HG02798 (cell line): ENCODE data around the gene SNAPC4.
A peak's percentile ranks its signal among the peaks of the same experiment; 100 is the strongest.
"Not testable (repeated sequence)": the region's sequence is repeated elsewhere in the genome, so short reads cannot be mapped to it uniquely, and the experiment has no call there.

Experiments
- ATAC-seq: cut with Tn5 transposase; IDR thresholded peaks from one replicate; pipeline ENCODE4 v1.9.1; 2021; ENCODE audit warnings: mild to moderate bottlenecking; ENCODE audit not compliant: unreplicated experiment, poor library complexity

The SNAPC4 gene

GRCh38 chr9:136412962-136413361 lies 13.0 kb upstream of the SNAPC4 start:
- no peak for ATAC-seq

DNA sequence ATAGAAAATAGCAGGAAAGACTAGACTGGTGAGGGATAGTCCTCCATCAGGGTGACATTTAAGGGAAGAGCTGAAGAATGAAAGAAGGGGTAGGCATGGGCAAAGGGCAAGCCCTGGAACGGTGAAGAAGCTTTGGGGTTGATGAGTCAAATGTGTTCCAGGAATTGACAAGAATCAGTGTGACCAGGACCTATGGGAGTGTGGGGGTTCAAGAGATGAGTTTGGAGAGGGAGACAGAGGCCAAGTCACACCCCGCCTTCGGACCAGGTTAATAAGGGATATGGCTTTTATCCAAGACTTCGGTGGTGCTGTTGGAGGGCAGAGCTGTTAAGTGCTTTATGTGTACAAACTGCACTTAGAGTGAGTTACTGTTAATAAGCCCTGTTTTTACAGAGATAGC lies 11.4 kb upstream of the SNAPC4 start:
- no peak for ATAC-seq

GRCh38 chr9:136410500-136411287 lies 10.7 kb upstream of the SNAPC4 start, which contains the start of the genes ENTR1 and PMPCA:
TSS of gene ENTR1 (minus strand) at chr9:136410614. CDS start at chr9:136410397, 217 bp downstream.
TSS of gene PMPCA (plus strand) at chr9:136410658. CDS start at chr9:136410669, 11 bp downstream.
- ATAC-seq = peak; percentile 89

GRCh38 chr9:136409557-136410455 lies 9.8 kb upstream of the SNAPC4 start:
- ATAC-seq = peak; percentile 19

- ATAC-seq = no peak
Measured at GRCh38 chr9:136407911-136408310, 7.9 kb upstream of the SNAPC4 start.

GRCh38 chr9:136407061-136407460 lies 7.1 kb upstream of the SNAPC4 start:
- ATAC-seq = not testable (repeated sequence)

DNA sequence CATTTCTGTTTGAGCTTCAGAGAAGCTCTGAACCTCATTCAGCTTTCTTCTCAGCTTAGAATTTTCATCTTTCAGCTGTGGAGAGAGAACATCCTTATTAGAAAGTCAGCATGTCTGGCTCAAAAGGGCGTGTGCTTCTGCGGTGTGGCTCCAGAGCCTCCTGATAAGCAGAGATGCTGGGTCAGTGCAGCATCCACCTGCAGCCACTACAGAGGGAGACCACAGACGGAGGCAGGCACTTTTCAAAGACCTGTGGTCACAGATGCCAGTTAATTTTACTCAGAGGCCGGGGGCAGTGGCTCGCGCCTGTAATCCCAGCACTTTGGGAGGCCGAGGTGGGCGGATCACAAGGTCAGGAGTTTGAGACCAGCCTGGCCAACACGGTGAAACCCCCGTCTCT lies 5.9 kb upstream of the SNAPC4 start:
- ATAC-seq = not testable (repeated sequence)

- ATAC-seq = no peak
Measured at GRCh38 chr9:136405481-136405880, 5.5 kb upstream of the SNAPC4 start.

DNA sequence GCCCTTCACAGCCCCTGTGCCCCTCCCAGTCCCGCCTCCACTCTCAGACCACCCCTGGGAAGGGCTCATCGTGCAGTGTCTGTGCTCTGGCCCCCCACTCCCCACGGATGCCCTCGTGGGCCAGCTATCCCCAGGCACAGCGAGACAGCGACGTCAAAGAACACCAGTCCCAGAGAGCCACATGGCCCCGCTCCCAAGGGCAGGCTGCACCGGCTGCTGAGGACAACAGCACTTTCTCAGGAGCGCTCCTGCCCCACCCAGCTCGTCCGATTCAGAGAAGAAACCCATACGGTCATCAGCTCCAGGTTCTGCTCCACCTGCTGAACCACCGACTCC lies 4.8 kb upstream of the SNAPC4 start:
- no peak for ATAC-seq

GRCh38 chr9:136403915-136404800 lies 4.2 kb upstream of the SNAPC4 start:
- no peak for ATAC-seq

DNA sequence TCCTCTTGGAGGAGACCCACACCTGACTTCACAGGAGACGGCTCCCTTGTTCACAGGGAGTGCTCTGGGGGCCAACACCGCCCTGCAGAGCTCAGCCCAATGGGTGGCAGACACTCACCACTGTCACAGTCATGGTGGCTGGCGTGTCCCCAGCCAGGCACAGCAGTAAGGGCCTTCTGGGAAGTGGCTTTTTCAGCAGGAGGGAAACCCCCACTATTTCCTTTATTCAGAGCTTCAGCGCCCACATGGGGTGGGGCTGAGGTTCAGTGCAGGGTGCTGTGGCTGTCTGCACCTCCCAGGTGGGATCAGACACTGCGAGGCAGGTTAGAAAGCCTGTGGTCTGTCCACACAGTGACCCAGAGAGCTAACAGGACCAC lies 3.6 kb upstream of the SNAPC4 start:
- peak; percentile 34 for ATAC-seq

- no peak for ATAC-seq
Measured at GRCh38 chr9:136402067-136402466, 2.1 kb upstream of the SNAPC4 start.

GRCh38 chr9:136401173-136401922 lies 1.4 kb upstream of the SNAPC4 start:
- no peak for ATAC-seq

- peak; percentile 25 for ATAC-seq
Measured at GRCh38 chr9:136399176-136400037, 563 bp downstream of the SNAPC4 start.

DNA sequence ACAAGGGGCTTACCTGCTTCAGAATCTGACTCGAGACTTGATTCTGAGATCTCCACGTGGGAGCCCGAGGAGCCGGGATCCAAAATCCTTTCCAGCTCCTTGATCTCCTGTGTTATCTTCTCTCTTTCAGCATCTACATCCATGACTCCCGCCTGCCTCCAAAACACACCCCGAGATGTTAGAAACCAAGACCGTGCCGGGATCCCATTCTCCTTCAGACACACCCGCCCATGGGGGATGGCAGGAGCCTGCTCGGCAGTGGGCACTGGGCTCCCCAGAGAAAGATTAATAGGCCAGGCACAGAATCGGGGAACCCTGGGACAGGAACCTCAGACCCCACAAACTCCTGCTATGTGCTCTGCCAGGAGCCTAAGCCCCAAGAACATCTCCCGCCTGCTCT lies 1.7 kb downstream of the SNAPC4 start:
- ATAC-seq = no peak

DNA sequence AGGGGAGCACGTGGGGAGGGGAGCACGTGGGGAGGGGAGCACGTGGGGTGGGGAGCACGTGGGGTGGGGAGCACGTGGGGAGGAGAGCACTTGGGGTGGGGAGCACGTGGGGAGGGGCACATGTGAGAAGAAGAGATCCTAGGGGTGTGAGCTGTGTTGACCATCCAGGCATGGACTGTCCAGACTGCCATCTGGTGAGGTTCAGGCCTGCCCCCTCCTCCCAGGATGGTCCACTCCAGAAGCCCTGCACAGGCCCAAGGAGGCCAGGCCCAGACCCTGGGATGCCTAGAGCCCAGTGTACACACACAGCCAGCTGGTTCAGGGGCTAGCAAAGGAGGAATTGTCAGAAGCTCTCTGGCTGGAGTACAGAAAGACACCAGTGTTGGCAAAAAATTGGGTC lies 2.3 kb downstream of the SNAPC4 start:
- no peak for ATAC-seq

GRCh38 chr9:136396219-136396515 lies 3.8 kb downstream of the SNAPC4 start:
- ATAC-seq = no peak

DNA sequence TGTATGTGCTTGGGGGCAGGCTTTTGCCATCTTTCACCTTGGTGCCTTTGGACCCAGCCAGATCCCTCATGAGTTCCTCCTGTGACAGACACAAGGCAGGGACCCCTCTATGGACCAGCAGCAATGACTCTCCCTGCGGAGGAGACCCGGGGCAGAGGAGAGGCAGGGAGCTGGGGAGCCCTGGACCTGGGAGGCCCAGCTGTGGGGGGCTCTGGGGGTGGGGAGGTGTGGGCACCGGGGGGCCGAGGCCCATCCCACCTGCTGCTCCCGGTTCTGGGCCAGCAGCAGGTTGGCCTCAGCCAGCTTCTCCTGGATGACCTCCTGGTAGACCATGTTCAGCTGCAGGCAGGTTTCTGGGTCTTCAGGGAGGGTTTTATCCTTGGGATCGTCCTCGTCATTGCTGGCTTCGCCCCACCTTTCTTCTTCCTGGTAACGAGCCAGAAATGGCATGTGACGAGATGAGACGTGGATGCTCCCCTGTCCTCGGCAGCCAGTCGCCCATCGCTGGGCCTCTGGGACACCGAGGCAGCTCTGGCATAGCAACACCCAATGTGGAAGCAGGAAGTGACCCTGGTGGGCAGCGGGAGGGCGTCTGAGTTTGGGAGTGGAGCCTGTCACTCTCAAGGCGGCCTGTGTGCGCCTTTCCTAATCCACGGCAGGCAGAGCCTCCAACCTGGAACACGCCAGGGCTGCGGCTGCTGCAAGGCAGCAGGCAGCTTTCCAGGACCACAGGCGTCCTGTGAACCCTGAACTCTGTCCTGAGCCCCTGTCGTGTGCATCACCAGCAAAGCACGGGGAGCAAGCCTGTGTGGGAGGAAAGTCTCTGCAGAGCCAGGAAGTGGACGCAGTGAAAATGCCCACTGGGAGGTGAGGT lies 4.4 kb downstream of the SNAPC4 start:
- no peak for ATAC-seq
